ENCODE results near the gene MED13L.
A peak's percentile ranks its signal among the peaks of the same experiment; 100 is the strongest.
"Not testable (repeated sequence)": the region's sequence is repeated elsewhere in the genome, so short reads cannot be mapped to it uniquely, and the experiment has no call there.

MED13L gene

GRCh38 chr12:116135209-116135930, 142.1 kb downstream of the MED13L start:
- H3K9me3 ChIP-seq (ENCODE audit: insufficient read depth, low read length, severe bottlenecking) = no peaks in the 10 kb centered on the region
- DNase-seq = no peak
- peaks cover 76% of the 10 kb centered on the region for H4K20me1 ChIP-seq (ENCODE audit: insufficient read depth, low read length)
- TF ChIP-seq CTCF (IDR thresholded peaks at IDR 0.05; ENCODE audit: borderline replicate concordance, extremely low read depth, low read length, poor library complexity, severe bottlenecking) (no peak), EZH2 (IDR thresholded peaks at IDR 0.05; ENCODE audit: borderline replicate concordance, low read depth, low read length, severe bottlenecking) (no peak)
- H2AFZ ChIP-seq (ENCODE audit: low read depth, low read length) = no peak overlapping the region
- no peaks in the 10 kb centered on the region for H3K27me3 ChIP-seq (ENCODE audit: insufficient read depth, low read length, poor library complexity)
- no peak overlapping the region for H3K4me2 ChIP-seq (ENCODE audit: insufficient read depth, low read length)
- H3K27ac ChIP-seq (ENCODE audit: low read length) = no peak overlapping the region
- no peak overlapping the region for H3K9ac ChIP-seq (ENCODE audit: low read depth, low read length)
- H3K36me3 ChIP-seq (ENCODE audit: insufficient read depth, low read length) = no peaks in the 10 kb centered on the region
- no peak for ATAC-seq (ENCODE audit: insufficient read depth, low read depth)
- H3K4me1 ChIP-seq (ENCODE audit: insufficient read depth, low read length) = peaks cover 15% of the 10 kb centered on the region; the same call in 1 of the 2 replicates
- H3K4me3 ChIP-seq (ENCODE audit: low read depth in 1 of 2, low read length in 2 of 2) = no peak overlapping the region
- peaks cover 97% of the 10 kb centered on the region for H3K79me2 ChIP-seq (ENCODE audit: insufficient read depth, low read length)

- no peak overlapping the region for H3K9ac ChIP-seq (ENCODE audit: low read depth, low read length)
- peaks cover 74% of the 10 kb centered on the region for H4K20me1 ChIP-seq (ENCODE audit: insufficient read depth, low read length)
- no peak overlapping the region for H3K4me2 ChIP-seq (ENCODE audit: insufficient read depth, low read length)
- no peaks in the 10 kb centered on the region for H3K9me3 ChIP-seq (ENCODE audit: insufficient read depth, low read length, severe bottlenecking)
- no peak overlapping the region for H2AFZ ChIP-seq (ENCODE audit: low read depth, low read length)
- no peak overlapping the region for H3K4me3 ChIP-seq (ENCODE audit: low read depth in 1 of 2, low read length in 2 of 2)
- peaks cover 97% of the 10 kb centered on the region for H3K79me2 ChIP-seq (ENCODE audit: insufficient read depth, low read length)
- H3K4me1 ChIP-seq (ENCODE audit: insufficient read depth, low read length) = peaks cover 15% of the 10 kb centered on the region; the same call in 1 of the 2 replicates
- no peaks in the 10 kb centered on the region for H3K27me3 ChIP-seq (ENCODE audit: insufficient read depth, low read length, poor library complexity)
- no peak for DNase-seq
- no peak for ATAC-seq (ENCODE audit: insufficient read depth, low read depth)
- peak overlapping the region; percentile 22; the same call in 1 of the 2 replicates for H3K27ac ChIP-seq (ENCODE audit: low read length)
- TF ChIP-seq EZH2 (IDR thresholded peaks at IDR 0.05; ENCODE audit: borderline replicate concordance, low read depth, low read length, severe bottlenecking) (no peak), CTCF (IDR thresholded peaks at IDR 0.05; ENCODE audit: borderline replicate concordance, extremely low read depth, low read length, poor library complexity, severe bottlenecking) (no peak)
- H3K36me3 ChIP-seq (ENCODE audit: insufficient read depth, low read length) = no peaks in the 10 kb centered on the region
These were observed 143.8 kb downstream of the MED13L start for GRCh38 chr12:116133636-116134214.

GRCh38 chr12:116133149-116133548, 144.3 kb downstream of the MED13L start:
- Histone ChIP-seq H4K20me1 (ENCODE audit: insufficient read depth, low read length) (peaks cover 74% of the 10 kb centered on the region), H3K79me2 (ENCODE audit: insufficient read depth, low read length) (peaks cover 97% of the 10 kb centered on the region), H2AFZ (ENCODE audit: low read depth, low read length) (no peak overlapping the region), H3K27ac (ENCODE audit: low read length) (peak overlapping the region; percentile 22; the same call in 1 of the 2 replicates), H3K27me3 (ENCODE audit: insufficient read depth, low read length, poor library complexity) (no peaks in the 10 kb centered on the region), H3K4me3 (ENCODE audit: low read depth in 1 of 2, low read length in 2 of 2) (no peak overlapping the region), H3K9ac (ENCODE audit: low read depth, low read length) (no peak overlapping the region), H3K4me1 (ENCODE audit: insufficient read depth, low read length) (peaks cover 15% of the 10 kb centered on the region; the same call in 1 of the 2 replicates), H3K4me2 (ENCODE audit: insufficient read depth, low read length) (no peak overlapping the region), H3K36me3 (ENCODE audit: insufficient read depth, low read length) (no peaks in the 10 kb centered on the region), H3K9me3 (ENCODE audit: insufficient read depth, low read length, severe bottlenecking) (no peaks in the 10 kb centered on the region)
- no peak for TF ChIP-seq CTCF (IDR thresholded peaks at IDR 0.05; ENCODE audit: borderline replicate concordance, extremely low read depth, low read length, poor library complexity, severe bottlenecking)
- no peak for TF ChIP-seq EZH2 (IDR thresholded peaks at IDR 0.05; ENCODE audit: borderline replicate concordance, low read depth, low read length, severe bottlenecking)
- no peak for DNase-seq
- no peak for ATAC-seq (ENCODE audit: insufficient read depth, low read depth)

- H3K4me3 ChIP-seq (ENCODE audit: low read depth in 1 of 2, low read length in 2 of 2); DNase-seq; ATAC-seq (ENCODE audit: insufficient read depth, low read depth); H3K9me3 ChIP-seq (ENCODE audit: insufficient read depth, low read length, severe bottlenecking); H3K27me3 ChIP-seq (ENCODE audit: insufficient read depth, low read length, poor library complexity); H3K36me3 ChIP-seq (ENCODE audit: insufficient read depth, low read length); H3K4me2 ChIP-seq (ENCODE audit: insufficient read depth, low read length); H3K9ac ChIP-seq (ENCODE audit: low read depth, low read length); H2AFZ ChIP-seq (ENCODE audit: low read depth, low read length); H3K27ac ChIP-seq (ENCODE audit: low read length): not testable (repeated sequence)
- Histone ChIP-seq H4K20me1 (ENCODE audit: insufficient read depth, low read length) (peaks cover 78% of the 10 kb centered on the region), H3K4me1 (ENCODE audit: insufficient read depth, low read length) (peaks cover 15% of the 10 kb centered on the region; the same call in 1 of the 2 replicates), H3K79me2 (ENCODE audit: insufficient read depth, low read length) (peaks cover 98% of the 10 kb centered on the region)
These were observed 145.5 kb downstream of the MED13L start for GRCh38 chr12:116131987-116132386.

Measured in DND-41 (cell line).